GM23248 (cell line): Measurements from ENCODE around the gene ZNF770.

Experiments
- EZH2 ChIP-seq: fragments of 200-600 bp; sonication (generic); IDR thresholded peaks from 2 replicates; pipeline ENCODE4 v1.6.1; 2018; ENCODE audit warnings: antibody characterized with exemption, mild to moderate bottlenecking; ENCODE audit not compliant: insufficient read depth, poor library complexity, severe bottlenecking
- EZH2phosphoT487 ChIP-seq: fragments of 200-600 bp; sonication (generic); IDR thresholded peaks from 2 replicates; pipeline ENCODE4 v1.6.1; 2018; ENCODE audit warnings: antibody characterized with exemption, moderate library complexity, mild to moderate bottlenecking, low read depth; ENCODE audit not compliant: insufficient read depth

DNA sequence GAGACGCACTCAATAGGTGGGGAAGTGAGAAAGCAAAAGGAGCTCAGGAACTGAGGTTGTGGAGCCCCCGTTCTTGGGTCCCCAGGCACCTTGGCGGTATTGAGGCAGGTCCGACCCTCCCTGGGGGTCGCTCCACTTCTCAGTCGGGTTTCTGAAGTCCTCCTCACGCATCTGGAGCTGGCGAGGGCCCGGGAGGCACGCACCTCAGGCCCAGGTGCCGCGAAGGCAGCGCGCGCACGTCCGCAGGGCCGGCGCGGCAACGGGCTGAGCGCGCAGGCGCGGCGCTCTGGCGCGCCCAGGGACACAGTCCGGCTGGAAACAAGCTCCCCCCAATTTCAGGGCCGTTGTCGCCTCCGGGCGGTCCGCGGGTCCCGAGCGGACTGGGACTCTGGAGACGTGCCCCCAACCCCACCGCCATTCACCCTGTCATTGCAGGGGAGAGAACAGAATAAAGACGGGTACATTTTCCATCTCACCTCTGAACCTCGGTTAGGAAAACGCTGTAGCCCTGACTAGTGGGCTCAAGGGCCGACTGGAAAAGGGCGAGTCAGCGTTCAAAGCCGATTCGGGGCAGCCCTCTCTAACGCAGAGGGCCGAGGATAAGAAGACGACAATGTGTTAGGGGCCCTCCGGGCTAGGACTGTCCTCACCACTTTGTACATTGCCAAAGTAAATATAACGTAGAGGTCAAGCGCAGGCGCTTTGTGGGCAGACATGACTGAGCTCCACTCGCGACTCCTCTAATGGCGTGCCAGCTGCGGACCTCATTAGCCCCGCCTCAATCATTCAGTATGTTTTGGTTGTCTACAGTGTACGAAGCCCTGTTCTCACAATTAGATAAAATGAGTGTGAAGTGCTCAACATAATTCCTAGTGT is at the start of gene ZNF770:
- TF ChIP-seq EZH2, result no peak
- TF ChIP-seq EZH2phosphoT487, result no peak
